GM21786 (cell line): Measurements from ENCODE around the gene INSYN2A.

Experiments
- ATAC-seq: cut with Tn5 transposase; IDR thresholded peaks from one replicate; pipeline ENCODE4 v1.9.1; 2021; ENCODE audit not compliant: unreplicated experiment

Gene INSYN2A

GRCh38 chr10:127154831-127155620 lies 41.4 kb downstream of the INSYN2A start:
- ATAC-seq: no peak

GRCh38 chr10:127153181-127153580 lies 43.2 kb downstream of the INSYN2A start:
- ATAC-seq: no peak

- no peak for ATAC-seq
Measured at GRCh38 chr10:127151981-127152699, 44.3 kb downstream of the INSYN2A start.

GRCh38 chr10:127151541-127151940 lies 44.9 kb downstream of the INSYN2A start:
- ATAC-seq: no peak

- no peak for ATAC-seq
Measured at GRCh38 chr10:127150136-127150535, 46.3 kb downstream of the INSYN2A start.

GRCh38 chr10:127149501-127150081 lies 46.8 kb downstream of the INSYN2A start:
- no peak for ATAC-seq

- no peak for ATAC-seq
Measured at GRCh38 chr10:127148933-127149220, 47.5 kb downstream of the INSYN2A start.

- no peak for ATAC-seq
Measured at GRCh38 chr10:127148066-127148932, 48.1 kb downstream of the INSYN2A start.

- no peak for ATAC-seq
Measured at GRCh38 chr10:127146661-127147060, 49.7 kb downstream of the INSYN2A start.
